IPS DF 6.9 (cell line): ENCODE data around the gene ZNF618.

Source experiments
- DNase-seq: peaks from one replicate; pipeline ENCODE4 v3.0.0-alpha.2; 2013; ENCODE audit warnings: low read depth, low spot score
- H3K27ac ChIP-seq: one replicate; pipeline ENCODE4 v1.5.1; 2013; ENCODE audit warnings: low read length, control low read depth
- H3K27me3 ChIP-seq: 2 replicates; pipeline ENCODE4 v1.6.1; 2013; ENCODE audit warnings: mild to moderate bottlenecking, low read length; ENCODE audit not compliant: control insufficient read depth, insufficient read depth
- H3K36me3 ChIP-seq: 2 replicates; pipeline ENCODE4 v1.6.1; 2013; ENCODE audit warnings: low read length; ENCODE audit not compliant: control insufficient read depth, insufficient read depth
- H3K4me1 ChIP-seq: 2 replicates; pipeline ENCODE4 v1.6.1; 2013; ENCODE audit warnings: low read length; ENCODE audit not compliant: control insufficient read depth, insufficient read depth
- H3K4me3 ChIP-seq: 2 replicates; pipeline ENCODE4 v1.5.1; 2013; ENCODE audit warnings: mild to moderate bottlenecking, low read length
- H3K9me3 ChIP-seq: 2 replicates; pipeline ENCODE4 v1.6.1; 2013; ENCODE audit warnings: low read length, inconsistent platforms; ENCODE audit not compliant: control insufficient read depth, insufficient read depth
- WGBS: extraction: QIAGEN DNeasy Blood & Tissue Kit; methylation state at CpG from one replicate; pipeline ENCODE4 v1.1.7; 2013; ENCODE audit warnings: mixed read lengths, missing lambda C conversion rate; ENCODE audit not compliant: insufficient read length, insufficient coverage; 5-methylcytosine and 5-hydroxymethylcytosine counted together

ZNF618 gene

GRCh38 chr9:114071197-114071795 lies 195.2 kb downstream of the ZNF618 start:
- H3K4me1 ChIP-seq: no peaks in the 10 kb centered on the region
- H3K9me3 ChIP-seq: no peaks in the 10 kb centered on the region
- H3K36me3 ChIP-seq: no peaks in the 10 kb centered on the region
- no peak overlapping the region for H3K4me3 ChIP-seq
- WGBS: no CpG with 5 or more reads among the region's 7 CpGs
- no peak for DNase-seq
- no peak overlapping the region for H3K27ac ChIP-seq
- no peaks in the 10 kb centered on the region for H3K27me3 ChIP-seq

- Histone ChIP-seq H3K4me1 (no peaks in the 10 kb centered on the region), H3K9me3 (no peaks in the 10 kb centered on the region), H3K36me3 (no peaks in the 10 kb centered on the region), H3K27me3 (no peaks in the 10 kb centered on the region), H3K27ac (no peak overlapping the region), H3K4me3 (no peak overlapping the region)
- DNase-seq: no peak
- no CpG with 5 or more reads among the region's 14 CpGs for WGBS
Observed at GRCh38 chr9:114072184-114073140, 196.4 kb downstream of the ZNF618 start.

DNA sequence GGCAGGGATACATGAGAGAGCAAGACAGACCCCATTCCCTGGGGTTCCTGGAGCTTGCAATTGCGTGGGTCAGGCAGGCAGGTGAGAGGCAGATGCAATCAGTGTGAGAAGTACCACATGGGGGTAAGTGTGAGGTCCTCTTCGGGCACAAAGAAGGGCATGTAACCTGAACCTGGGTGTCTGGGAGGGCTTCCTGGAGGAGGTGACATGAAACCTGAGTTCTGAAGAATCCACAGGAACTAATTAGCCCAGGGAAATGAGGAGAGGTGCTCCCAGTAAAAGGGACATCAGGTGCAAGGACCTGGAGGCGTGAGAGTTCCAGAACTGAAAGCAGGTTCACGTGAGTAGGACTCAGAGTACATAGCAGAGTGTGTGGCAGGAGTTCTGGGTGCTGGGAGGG lies 199.5 kb downstream of the ZNF618 start:
- no peaks in the 10 kb centered on the region; the same call in 1 of the 2 replicates for H3K4me1 ChIP-seq
- DNase-seq: no peak
- H3K9me3 ChIP-seq: no peaks in the 10 kb centered on the region
- no peaks in the 10 kb centered on the region for H3K36me3 ChIP-seq
- no CpG with 5 or more reads among the region's 4 CpGs for WGBS
- H3K27ac ChIP-seq: no peak overlapping the region
- H3K4me3 ChIP-seq: no peak overlapping the region
- H3K27me3 ChIP-seq: no peaks in the 10 kb centered on the region

DNA sequence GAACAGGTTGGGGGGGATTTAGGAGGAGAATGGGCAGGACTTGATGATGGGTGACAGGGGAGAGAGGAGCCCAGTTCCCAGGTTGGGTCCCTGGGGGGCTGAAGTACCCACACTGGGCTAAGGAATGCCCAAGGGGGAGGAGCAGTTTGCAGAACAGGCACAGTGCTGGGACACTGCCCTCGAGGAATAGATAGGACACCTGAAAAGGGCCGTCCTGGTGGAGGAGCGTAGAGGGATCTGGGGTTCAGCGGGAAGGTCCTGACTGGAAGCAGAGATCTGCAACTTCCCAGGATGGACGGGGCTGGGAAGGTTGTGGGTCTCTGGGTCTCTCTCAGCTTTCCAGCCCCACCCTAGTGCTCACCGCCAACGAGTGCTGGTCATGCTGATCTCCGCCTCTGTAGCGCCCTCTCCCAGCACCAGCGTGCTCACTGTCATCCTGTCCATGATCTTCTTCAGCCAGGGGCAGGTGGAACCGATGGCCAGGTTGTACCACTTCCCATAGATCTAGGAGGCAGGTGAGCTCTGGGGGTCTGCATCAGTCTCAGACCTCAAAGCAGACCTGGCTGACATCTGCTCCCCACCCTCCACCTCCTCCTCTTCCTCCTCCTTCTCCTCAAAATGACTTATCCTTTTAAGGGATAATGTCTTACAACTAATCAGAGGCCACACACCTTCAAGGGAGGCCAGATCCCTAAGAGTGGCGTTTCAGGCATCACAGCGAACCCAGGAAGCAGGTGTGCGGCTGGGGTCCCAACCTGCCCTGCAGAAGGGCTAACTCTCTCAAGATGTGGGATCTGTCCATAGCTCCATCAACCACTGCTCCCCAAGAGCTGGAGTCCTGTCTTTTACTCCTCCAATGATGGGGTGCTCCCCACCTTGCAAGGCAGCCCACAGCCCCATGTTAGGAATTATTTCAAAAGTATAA lies 200.4 kb downstream of the ZNF618 start:
- no peaks in the 10 kb centered on the region for H3K36me3 ChIP-seq
- H3K9me3 ChIP-seq: no peaks in the 10 kb centered on the region
- no peaks in the 10 kb centered on the region; the same call in 1 of the 2 replicates for H3K4me1 ChIP-seq
- DNase-seq: no peak
- H3K27me3 ChIP-seq: no peaks in the 10 kb centered on the region
- H3K4me3 ChIP-seq: no peak overlapping the region
- H3K27ac ChIP-seq: no peak overlapping the region
- no CpG with 5 or more reads among the region's 14 CpGs for WGBS

DNA sequence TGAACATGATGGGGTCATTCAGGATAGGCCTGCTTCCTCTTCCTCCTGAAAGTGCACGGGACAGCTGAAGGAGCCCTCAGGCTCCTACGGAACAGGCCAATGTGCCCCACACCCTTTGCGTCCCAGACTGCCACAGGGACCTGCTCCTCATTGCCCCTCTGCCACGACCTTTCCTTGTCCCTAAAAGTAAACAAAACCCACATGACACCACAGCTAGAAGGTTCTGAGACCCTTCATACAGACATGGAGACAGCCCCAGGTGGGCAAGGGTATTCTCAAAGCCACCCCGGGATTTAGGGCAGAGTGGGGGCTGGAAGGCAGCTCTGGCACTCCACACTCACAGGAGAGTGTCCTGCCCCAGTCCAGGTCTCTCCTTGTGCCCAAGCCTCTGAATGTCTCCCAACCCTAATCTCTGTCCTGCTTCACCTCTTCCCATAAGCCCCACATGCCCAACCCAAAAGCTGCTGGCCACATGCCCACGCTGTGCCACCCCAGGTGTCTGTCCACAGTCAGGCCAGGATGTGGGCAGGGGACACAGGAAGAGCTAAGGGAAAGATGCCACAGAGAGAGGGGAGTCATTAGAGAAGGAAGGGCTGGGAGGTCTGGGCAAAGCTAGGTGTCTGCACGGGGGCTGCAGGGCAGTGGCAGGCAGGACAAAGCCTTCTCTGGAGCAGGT lies 201.2 kb downstream of the ZNF618 start:
- H3K36me3 ChIP-seq: no peaks in the 10 kb centered on the region
- no CpG with 5 or more reads among the region's 7 CpGs for WGBS
- H3K4me1 ChIP-seq: no peaks in the 10 kb centered on the region; the same call in 1 of the 2 replicates
- DNase-seq: no peak
- no peak overlapping the region for H3K4me3 ChIP-seq
- no peak overlapping the region for H3K27ac ChIP-seq
- H3K9me3 ChIP-seq: no peaks in the 10 kb centered on the region
- no peaks in the 10 kb centered on the region for H3K27me3 ChIP-seq

DNA sequence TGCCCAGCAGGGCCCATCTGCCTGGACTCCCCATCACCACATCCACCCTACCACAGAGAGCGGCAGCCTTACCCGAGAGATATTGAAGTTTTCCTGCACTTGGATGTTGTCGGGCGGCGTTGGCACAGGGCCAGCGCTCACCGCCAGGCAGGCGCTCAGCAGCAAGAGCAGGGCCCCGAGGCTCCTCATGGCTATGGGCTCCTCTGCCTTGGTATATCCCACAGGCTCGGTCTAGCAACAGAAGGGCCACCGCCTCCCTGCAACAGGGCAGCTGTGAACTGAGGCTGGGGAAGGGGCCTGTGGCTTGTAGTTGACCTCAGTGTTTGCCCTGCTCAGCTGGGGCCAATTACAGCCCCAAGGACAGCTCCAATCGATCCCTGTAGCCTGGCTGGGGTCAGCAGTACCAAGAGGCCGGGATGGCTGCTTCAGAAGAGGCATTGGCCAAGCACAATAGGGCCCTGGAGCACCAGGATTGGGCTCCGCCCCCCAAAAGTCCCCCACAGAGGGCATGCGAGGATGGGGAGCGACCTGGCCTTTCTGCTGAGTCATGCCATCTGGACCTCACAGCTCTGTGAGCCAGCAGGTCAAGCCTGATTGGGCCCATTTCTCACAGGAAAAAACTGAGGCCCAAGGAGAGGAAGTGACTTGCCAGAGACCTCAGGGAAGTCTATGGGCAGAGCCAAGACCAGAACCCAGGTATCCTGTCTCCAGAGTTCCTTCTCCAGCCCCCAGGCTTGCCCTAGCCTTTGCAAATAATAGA lies 202.1 kb downstream of the ZNF618 start, which contains the start of gene AMBP:
TSS of gene AMBP (minus strand) at position 280 of the 760 bp plus-strand sequence. CDS start at position 189, 91 bp downstream.
- H3K4me1 ChIP-seq: no peaks in the 10 kb centered on the region; the same call in 1 of the 2 replicates
- no peak within 1 kb of the TSS for H3K4me3 ChIP-seq
- WGBS: no CpG with 5 or more reads among the region's 16 CpGs
- H3K27ac ChIP-seq: no peak within 1 kb of the TSS
- no peaks in the 10 kb centered on the region for H3K36me3 ChIP-seq
- no peaks in the 10 kb centered on the region for H3K27me3 ChIP-seq
- H3K9me3 ChIP-seq: no peaks in the 10 kb centered on the region
- no peak for DNase-seq

DNA sequence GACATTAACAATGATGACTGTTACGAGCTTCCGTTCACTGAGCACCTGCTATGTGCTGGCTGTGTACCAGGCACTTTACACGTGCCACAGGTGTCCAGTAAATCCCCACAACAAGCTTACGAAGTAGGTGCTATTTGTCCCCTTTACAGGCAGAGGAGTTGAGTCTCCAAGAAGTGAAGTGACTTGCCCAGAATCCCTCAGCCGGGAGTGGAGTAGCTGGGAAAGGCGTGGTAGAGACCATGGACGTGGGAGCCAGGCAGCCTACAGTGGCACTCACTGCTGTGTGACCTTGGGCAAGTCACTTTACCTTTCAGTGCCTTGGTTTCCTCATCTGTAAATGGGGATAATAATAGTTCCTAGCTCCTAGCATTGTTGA lies 202.7 kb downstream of the ZNF618 start:
- no peak overlapping the region for H3K4me3 ChIP-seq
- DNase-seq: no peak
- no peaks in the 10 kb centered on the region for H3K36me3 ChIP-seq
- no peaks in the 10 kb centered on the region; the same call in 1 of the 2 replicates for H3K4me1 ChIP-seq
- no peaks in the 10 kb centered on the region for H3K27me3 ChIP-seq
- WGBS: no CpG with 5 or more reads among the region's 7 CpGs
- H3K27ac ChIP-seq: no peak overlapping the region
- H3K9me3 ChIP-seq: no peaks in the 10 kb centered on the region

- H3K4me3 ChIP-seq: no peak overlapping the region
- WGBS: no CpG with 5 or more reads among the region's 5 CpGs
- no peaks in the 10 kb centered on the region; the same call in 1 of the 2 replicates for H3K4me1 ChIP-seq
- no peaks in the 10 kb centered on the region for H3K9me3 ChIP-seq
- H3K36me3 ChIP-seq: no peaks in the 10 kb centered on the region
- DNase-seq: no peak
- no peaks in the 10 kb centered on the region for H3K27me3 ChIP-seq
- no peak overlapping the region for H3K27ac ChIP-seq
Observed at GRCh38 chr9:114080195-114080772, 204.2 kb downstream of the ZNF618 start.

GRCh38 chr9:114080773-114081440 lies 204.8 kb downstream of the ZNF618 start:
- H3K27me3 ChIP-seq: no peaks in the 10 kb centered on the region
- no peaks in the 10 kb centered on the region; the same call in 1 of the 2 replicates for H3K4me1 ChIP-seq
- DNase-seq: no peak
- no peak overlapping the region for H3K4me3 ChIP-seq
- H3K36me3 ChIP-seq: no peaks in the 10 kb centered on the region
- no CpG with 5 or more reads among the region's 7 CpGs for WGBS
- no peaks in the 10 kb centered on the region for H3K9me3 ChIP-seq
- no peak overlapping the region for H3K27ac ChIP-seq
